HL-60 (cell line): ENCODE measurements around the gene KCNQ1.

Source experiments
- DNase-seq, 2 experiments: peaks; one replicate each; pipeline ENCODE4 v3.0.0-alpha.2; 2010 to 2020; ENCODE audit warnings: low read depth in 1 of 2, low spot score in 1 of 2
- H3K27ac ChIP-seq: fragments of 250-450 bp; sonication (Bioruptor Pico); replicated peaks from 2 replicates; pipeline ENCODE4 v1.5.1; 2020; ENCODE audit warnings: mild to moderate bottlenecking, moderate library complexity
- H3K27me3 ChIP-seq: fragments of 250-450 bp; sonication (Bioruptor Pico); 2 replicates; pipeline ENCODE4 v1.5.1; 2021; ENCODE audit warnings: mild to moderate bottlenecking, moderate library complexity; ENCODE audit not compliant: insufficient read depth, poor library complexity, severe bottlenecking
- H3K4me3 ChIP-seq: replicated peaks from 2 replicates; pipeline ENCODE4 v1.5.1; 2011; ENCODE audit warnings: mild to moderate bottlenecking, control low read depth, low read length; ENCODE audit not compliant: insufficient read depth
- GABPA ChIP-seq: IDR thresholded peaks from 2 replicates; pipeline ENCODE4 v1.6.1; 2012; ENCODE audit warnings: low read depth
- POLR2AphosphoS5 ChIP-seq: IDR thresholded peaks from 2 replicates; pipeline ENCODE4 v1.6.1; 2012; ENCODE audit warnings: low read depth
- REST ChIP-seq: IDR thresholded peaks from 2 replicates; pipeline ENCODE4 v1.6.1; 2012; ENCODE audit warnings: low read depth; ENCODE audit not compliant: insufficient replicate concordance
- SPI1 ChIP-seq: IDR thresholded peaks from 2 replicates; pipeline ENCODE4 v1.6.1; 2012; ENCODE audit warnings: low read depth, mild to moderate bottlenecking, borderline replicate concordance
- TF ChIP-seq, protein P1 (sequence below): IDR thresholded peaks from one replicate; pipeline ENCODE4 v1.5.1; 2011; ENCODE audit warnings: low read length, control low read depth, inconsistent platforms; ENCODE audit not compliant: insufficient read depth

The KCNQ1 gene

GRCh38 chr11:2708757-2709281 lies 264.0 kb downstream of the KCNQ1 start:
- H3K4me3 ChIP-seq, result no peak overlapping the region
- TF ChIP-seq REST, result no peak
- TF ChIP-seq, protein P1, sequence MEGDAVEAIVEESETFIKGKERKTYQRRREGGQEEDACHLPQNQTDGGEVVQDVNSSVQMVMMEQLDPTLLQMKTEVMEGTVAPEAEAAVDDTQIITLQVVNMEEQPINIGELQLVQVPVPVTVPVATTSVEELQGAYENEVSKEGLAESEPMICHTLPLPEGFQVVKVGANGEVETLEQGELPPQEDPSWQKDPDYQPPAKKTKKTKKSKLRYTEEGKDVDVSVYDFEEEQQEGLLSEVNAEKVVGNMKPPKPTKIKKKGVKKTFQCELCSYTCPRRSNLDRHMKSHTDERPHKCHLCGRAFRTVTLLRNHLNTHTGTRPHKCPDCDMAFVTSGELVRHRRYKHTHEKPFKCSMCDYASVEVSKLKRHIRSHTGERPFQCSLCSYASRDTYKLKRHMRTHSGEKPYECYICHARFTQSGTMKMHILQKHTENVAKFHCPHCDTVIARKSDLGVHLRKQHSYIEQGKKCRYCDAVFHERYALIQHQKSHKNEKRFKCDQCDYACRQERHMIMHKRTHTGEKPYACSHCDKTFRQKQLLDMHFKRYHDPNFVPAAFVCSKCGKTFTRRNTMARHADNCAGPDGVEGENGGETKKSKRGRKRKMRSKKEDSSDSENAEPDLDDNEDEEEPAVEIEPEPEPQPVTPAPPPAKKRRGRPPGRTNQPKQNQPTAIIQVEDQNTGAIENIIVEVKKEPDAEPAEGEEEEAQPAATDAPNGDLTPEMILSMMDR, result no peak
- TF ChIP-seq GABPA, result no peak
- no peak for TF ChIP-seq POLR2AphosphoS5

GRCh38 chr11:2709429-2709828 lies 264.6 kb downstream of the KCNQ1 start:
- Histone ChIP-seq H3K27me3 (no peaks in the 10 kb centered on the region), H3K27ac (no peak overlapping the region), H3K4me3 (no peak overlapping the region)
- TF ChIP-seq SPI1, result no peak
- TF ChIP-seq GABPA, result no peak
- no peak for DNase-seq

More at GRCh38 chr11:2708757-2709281, 264.0 kb downstream of the KCNQ1 start:
- no peaks in the 10 kb centered on the region for H3K27me3 ChIP-seq
- DNase-seq, result no peak
- H3K27ac ChIP-seq, result no peak overlapping the region

DNA sequence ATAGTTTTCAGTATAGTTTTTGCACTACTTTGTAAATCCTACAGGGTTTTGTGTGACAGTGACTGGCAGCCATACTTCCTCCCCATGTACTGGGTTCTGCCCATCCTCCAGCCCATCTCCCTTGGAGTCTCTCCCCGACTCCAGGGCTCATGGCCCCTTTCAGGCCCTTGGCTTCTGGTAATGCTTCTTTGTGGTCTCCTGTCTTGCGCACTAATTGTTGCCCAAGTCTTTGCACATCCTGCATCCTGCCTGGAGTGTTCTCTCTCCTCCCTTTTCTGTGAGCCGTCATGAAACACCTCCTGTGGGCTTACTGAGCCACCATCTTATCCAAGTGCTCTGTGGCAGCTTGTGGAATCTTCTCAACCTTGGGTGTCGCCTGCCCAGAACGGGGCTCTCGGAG lies 266.4 kb downstream of the KCNQ1 start:
- peak in 1 of 2 experiments; percentile 76 for DNase-seq
- Histone ChIP-seq H3K27me3 (no peaks in the 10 kb centered on the region), H3K27ac (no peak overlapping the region), H3K4me3 (no peak overlapping the region)
- no peak for TF ChIP-seq REST
- TF ChIP-seq SPI1, result no peak
- TF ChIP-seq POLR2AphosphoS5, result no peak
- TF ChIP-seq GABPA, result no peak
- TF ChIP-seq, protein P1, result no peak

DNA sequence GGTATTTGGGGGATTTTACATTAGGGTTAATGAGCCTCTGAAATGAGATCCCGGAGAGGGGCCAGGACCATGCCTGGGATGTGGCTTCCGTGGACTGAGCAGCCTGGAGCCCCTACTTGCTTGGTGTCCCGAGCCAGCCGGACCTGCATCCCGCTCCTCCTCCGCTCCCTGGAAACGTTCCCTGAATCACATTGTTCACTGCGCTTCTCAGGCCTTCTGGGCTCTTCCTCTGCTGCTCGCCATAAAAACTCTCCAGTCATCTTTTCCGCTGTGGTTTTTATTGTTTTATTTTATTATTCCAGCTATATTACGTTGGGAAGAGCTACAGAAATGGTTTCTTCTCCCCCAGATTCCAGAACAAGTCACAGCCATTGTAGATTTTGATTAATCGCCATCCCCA lies 268.3 kb downstream of the KCNQ1 start:
- Histone ChIP-seq H3K27ac (no peak overlapping the region), H3K4me3 (no peak overlapping the region), H3K27me3 (no peaks in the 10 kb centered on the region)
- no peak for DNase-seq
- no peak for TF ChIP-seq GABPA
